GM10248 (cell line): ENCODE data around the gene ACYP2.
"Not testable (repeated sequence)": the region's sequence is repeated elsewhere in the genome, so short reads cannot be mapped to it uniquely, and the experiment has no call there.

Experiments used
- CTCF ChIA-PET: fragments of 300-600 bp; sonication (Branson Sonifier 250); formaldehyde crosslinking; extraction: SDS; loops from one replicate; lab custom pipeline; 2021; ENCODE audit warnings: antibody characterized with exemption; lab: Yijun Ruan, JAX
- POLR2A ChIA-PET: fragments of 350-650 bp; sonication (Branson Sonifier 250); formaldehyde crosslinking; extraction: SDS; loops from one replicate; lab custom pipeline; 2020; ENCODE audit warnings: antibody characterized with exemption; lab: Yijun Ruan, JAX
- DNase-seq: peaks from one replicate; pipeline ENCODE4 v3.0.0; 2012; ENCODE audit errors: extremely low spot score
- TF ChIP-seq, protein P1 (sequence below): IDR thresholded peaks from 2 replicates; pipeline ENCODE4 v1.5.1; 2012; ENCODE audit warnings: mild to moderate bottlenecking, low read depth; ENCODE audit errors: extremely low read depth, missing control alignments, control extremely low read depth

ACYP2 gene

DNA sequence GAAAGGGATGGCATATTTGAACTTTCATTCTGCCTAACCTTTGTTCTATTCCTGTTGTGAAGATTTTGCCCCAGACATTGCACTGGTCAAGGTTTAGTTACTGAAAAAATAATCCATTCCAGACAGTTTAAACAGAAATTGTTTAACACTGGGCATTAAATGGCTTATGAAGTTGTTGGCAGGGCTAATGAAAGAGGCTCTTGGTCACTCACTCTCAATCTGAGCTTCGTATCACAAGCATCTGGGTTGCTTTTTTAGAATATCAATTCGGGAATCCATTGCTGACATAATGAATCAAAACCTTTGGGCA lies 8.0 kb upstream of the ACYP2 start:
- no peak for DNase-seq
- TF ChIP-seq, protein P1, sequence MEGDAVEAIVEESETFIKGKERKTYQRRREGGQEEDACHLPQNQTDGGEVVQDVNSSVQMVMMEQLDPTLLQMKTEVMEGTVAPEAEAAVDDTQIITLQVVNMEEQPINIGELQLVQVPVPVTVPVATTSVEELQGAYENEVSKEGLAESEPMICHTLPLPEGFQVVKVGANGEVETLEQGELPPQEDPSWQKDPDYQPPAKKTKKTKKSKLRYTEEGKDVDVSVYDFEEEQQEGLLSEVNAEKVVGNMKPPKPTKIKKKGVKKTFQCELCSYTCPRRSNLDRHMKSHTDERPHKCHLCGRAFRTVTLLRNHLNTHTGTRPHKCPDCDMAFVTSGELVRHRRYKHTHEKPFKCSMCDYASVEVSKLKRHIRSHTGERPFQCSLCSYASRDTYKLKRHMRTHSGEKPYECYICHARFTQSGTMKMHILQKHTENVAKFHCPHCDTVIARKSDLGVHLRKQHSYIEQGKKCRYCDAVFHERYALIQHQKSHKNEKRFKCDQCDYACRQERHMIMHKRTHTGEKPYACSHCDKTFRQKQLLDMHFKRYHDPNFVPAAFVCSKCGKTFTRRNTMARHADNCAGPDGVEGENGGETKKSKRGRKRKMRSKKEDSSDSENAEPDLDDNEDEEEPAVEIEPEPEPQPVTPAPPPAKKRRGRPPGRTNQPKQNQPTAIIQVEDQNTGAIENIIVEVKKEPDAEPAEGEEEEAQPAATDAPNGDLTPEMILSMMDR = no peak
- ChIA-PET CTCF (interaction anchor here (0.7 to 3.6 kb wide), 36 partner anchors 9 to 781 kb away, joined by 3 to 29 read pairs (median 4); partner anchors contain the start of gene ACYP2), POLR2A (no interaction called here)

DNA sequence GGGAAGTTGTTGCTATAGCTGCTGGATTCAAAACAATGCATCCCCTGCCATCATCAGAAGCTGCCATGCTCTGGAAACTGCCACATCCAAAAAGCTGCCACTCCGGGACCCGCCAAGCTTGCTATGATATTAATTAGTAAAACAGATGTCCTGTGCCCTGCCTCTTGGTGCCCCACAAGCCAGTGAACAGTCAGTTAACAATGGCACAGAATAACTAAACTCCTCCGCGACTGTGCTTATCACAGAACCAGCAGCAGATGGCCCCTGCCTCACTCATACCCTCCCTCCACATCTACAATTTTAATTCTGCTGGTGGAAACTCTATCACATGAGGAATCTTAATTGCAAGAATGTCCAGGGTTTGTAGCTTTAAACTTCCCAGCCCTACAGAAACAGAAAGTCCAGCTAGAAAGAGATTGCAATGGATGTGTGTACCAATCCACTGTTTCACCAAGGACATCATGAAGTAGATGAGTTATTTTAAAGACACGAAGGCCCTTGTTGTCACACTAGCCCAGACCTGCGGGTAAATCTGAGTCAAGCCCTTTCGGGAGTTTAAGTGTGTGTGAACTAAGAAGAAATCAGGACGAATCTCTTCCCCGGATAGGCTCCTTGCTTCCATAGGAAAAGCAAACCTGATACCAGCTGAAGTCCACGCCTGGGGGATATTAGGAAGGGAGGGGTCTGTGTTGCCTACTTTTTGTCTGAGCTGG lies 7.4 kb upstream of the ACYP2 start:
- TF ChIP-seq, protein P1 = no peak
- ChIA-PET CTCF (interaction anchor here (1.1 to 3.6 kb wide), 20 partner anchors 8 to 601 kb away, joined by 3 to 29 read pairs (median 6); partner anchors contain the start of gene ACYP2), POLR2A (no interaction called here)
- DNase-seq = no peak

DNA sequence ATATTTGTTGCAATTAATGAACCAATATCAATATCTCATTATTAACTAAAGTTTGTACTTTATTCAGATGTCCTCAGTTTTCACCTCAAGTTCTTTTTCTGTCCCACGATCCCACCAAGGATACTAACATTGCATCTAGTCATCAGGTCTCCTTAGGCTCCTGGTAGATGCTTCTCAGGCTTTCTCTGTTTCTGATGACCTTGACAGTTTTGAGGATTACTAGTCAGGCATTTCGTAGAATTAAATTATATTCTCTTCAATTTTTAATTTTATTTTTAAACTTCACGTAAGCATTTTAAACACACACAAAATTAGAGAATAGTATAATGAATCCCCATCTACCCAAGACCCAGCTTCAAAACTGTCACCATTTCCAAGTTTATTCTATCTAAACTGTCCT lies 5.6 kb upstream of the ACYP2 start:
- ChIA-PET CTCF (interaction anchor here (1.1 to 1.7 kb wide), 2 partner anchors 12 to 413 kb away, joined by 4 to 7 read pairs; no protein-coding TSS in a partner anchor), POLR2A (no interaction called here)
- TF ChIP-seq, protein P1 = no peak
- no peak for DNase-seq

DNA sequence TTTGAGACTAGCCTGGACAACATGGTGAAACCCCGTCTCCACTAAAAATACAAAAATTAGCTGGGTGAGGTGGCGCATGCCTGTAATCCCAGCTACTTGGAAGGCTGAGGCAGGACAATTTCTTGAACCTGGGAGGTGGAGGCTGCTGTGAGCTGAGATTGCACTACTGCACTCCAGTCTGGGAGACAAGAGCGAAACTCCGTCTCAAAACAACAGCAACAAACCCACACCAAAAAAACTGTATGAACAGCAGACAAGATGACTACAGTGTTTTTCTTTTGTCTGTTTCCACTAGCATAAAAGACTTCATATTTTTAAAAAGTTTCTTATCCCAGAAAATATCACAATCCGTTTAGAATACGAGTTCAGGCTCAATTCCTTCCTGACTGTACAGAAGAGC lies 936 bp upstream of the ACYP2 start:
- POLR2A ChIA-PET, DNase-seq: not testable (repeated sequence)
- CTCF ChIA-PET = interaction anchor here (1.0 to 2.8 kb wide), 5 partner anchors 7 to 590 kb away, joined by 3 to 21 read pairs (median 5); no protein-coding TSS in a partner anchor

DNA sequence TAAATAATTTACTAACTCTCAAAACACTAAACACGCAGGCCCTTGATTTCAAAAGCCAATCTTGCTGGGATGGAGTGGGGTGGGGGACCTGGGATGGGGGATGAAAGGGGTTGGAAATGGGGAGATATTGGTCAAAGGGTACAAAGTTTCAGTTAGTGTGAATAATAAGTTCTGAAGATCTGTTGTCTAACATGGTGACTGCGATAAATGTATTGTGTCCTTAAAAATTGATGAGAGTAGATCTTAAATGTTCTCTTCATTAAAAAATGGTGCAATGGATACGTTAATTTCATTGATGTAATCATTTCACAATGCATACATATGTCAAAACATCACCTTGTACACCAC lies 505 bp upstream of the ACYP2 start:
- POLR2A ChIA-PET = no interaction called here

DNA sequence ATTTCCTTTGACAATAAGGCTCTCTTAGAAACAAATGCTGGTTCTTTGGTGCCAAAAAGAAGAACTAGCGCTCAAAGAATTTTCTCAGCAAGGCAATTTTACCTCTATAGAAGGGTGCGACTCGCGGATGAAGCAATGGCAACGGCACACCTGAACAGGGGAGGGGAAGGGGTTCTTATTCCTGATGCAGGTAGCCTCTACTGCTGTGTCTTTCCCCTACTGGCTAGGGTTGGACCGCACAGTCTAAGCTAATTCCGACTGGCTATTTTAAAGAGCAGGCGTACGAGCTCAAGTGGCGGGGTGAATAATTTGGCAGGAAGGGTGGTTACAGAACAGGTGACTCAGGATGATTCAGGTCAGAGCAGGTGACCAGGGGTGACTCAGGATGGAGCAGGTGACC lies 1.2 kb downstream of the ACYP2 start:
- POLR2A ChIA-PET, DNase-seq: not testable (repeated sequence)

More for the DNA sequence above, 505 bp upstream of the ACYP2 start:
- TF ChIP-seq, protein P1 = no peak
- CTCF ChIA-PET = interaction anchor here (1.0 to 2.8 kb wide), 6 partner anchors 8 to 589 kb away, joined by 3 to 21 read pairs (median 4); no protein-coding TSS in a partner anchor
- DNase-seq = no peak

DNA sequence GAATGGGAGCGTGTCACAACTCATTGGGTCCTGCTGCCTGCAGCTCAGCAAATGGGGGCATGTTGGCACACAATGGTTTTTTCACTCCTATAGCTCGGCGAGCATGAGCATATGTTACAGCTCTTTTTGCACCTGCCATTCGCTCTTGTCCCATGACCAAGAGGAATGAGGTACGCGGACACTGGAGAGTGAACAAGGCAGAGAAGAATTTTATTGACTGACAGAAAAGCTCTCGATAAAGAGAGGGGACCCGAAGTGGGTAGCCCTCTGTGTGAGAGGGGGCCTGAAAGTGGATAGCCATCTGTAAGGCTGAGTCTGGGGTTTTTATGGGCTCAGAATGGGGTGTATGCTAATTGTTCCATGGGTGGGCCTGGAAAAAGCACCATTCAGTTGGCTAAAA lies 5.5 kb downstream of the ACYP2 start:
- no peak for DNase-seq
- CTCF ChIA-PET = interaction anchor here (1.3 to 1.6 kb wide), 3 partner anchors 10 to 717 kb away, joined by 3 to 8 read pairs (median 3); no protein-coding TSS in a partner anchor
- TF ChIP-seq, protein P1 = no peak

More for the DNA sequence above, 1.2 kb downstream of the ACYP2 start:
- CTCF ChIA-PET = interaction anchor here (2.2 to 2.8 kb wide), 2 partner anchors 9 to 588 kb away, joined by 6 to 21 read pairs; no protein-coding TSS in a partner anchor

More for the DNA sequence above, 5.5 kb downstream of the ACYP2 start:
- POLR2A ChIA-PET = no interaction called here
